CD14-positive monocyte (primary cell): ENCODE data around the gene STXBP2. TPM values are rescaled to one million over a fixed set of nuclear protein-coding genes. Genes with fewer than 3 reads are reported as not detected.

ENCODE experiments used
- DNase-seq, 3 donors: peaks; one replicate each; pipeline ENCODE4 v3.0.0-alpha.2; 2011 to 2022
- H2AFZ ChIP-seq: 2 replicates; pipeline ENCODE4 v1.6.0; 2012; ENCODE audit warnings: mild to moderate bottlenecking, low read depth, low read length, inconsistent platforms; ENCODE audit not compliant: insufficient read depth, poor library complexity, severe bottlenecking
- H3K27ac ChIP-seq, 2 donors: 1 replicate in 1 of 2; 2 replicates in 1 of 2; pipeline ENCODE4 v1.5.1; 2012 to 2013; ENCODE audit warnings: low read length in 2 of 2, control low read depth in 1 of 2, inconsistent platforms in 1 of 2, low read depth in 1 of 2, mild to moderate bottlenecking in 1 of 2
- H3K27me3 ChIP-seq, 2 donors: one replicate each; pipeline versions ENCODE4 v1.6.0 to v1.6.1; 2011 to 2013; ENCODE audit warnings: low read length in 2 of 2; ENCODE audit not compliant: control insufficient read depth in 2 of 2, insufficient read depth in 2 of 2
- H3K36me3 ChIP-seq, 2 donors: replicated peaks in 1 of 2; 1 replicate in 1 of 2; 2 replicates in 1 of 2; pipeline versions ENCODE4 v1.5.1 to v1.6.1; 2012 to 2013; ENCODE audit warnings: low read length in 2 of 2, control low read depth in 1 of 2, inconsistent platforms in 1 of 2, mild to moderate bottlenecking in 1 of 2; ENCODE audit not compliant: insufficient read depth in 2 of 2, control insufficient read depth in 1 of 2
- H3K4me1 ChIP-seq, 2 donors: 1 replicate in 1 of 2; 2 replicates in 1 of 2; pipeline versions ENCODE4 v1.5.1 to v1.6.1; 2012 to 2013; ENCODE audit warnings: low read length in 2 of 2, control low read depth in 1 of 2, inconsistent platforms in 1 of 2, mild to moderate bottlenecking in 1 of 2, moderate library complexity in 1 of 2; ENCODE audit not compliant: insufficient read depth in 2 of 2, control insufficient read depth in 1 of 2
- H3K4me2 ChIP-seq: replicated peaks from 2 replicates; pipeline ENCODE3; 2012; ENCODE audit warnings: low read length, moderate library complexity, mild to moderate bottlenecking; ENCODE audit not compliant: poor library complexity, severe bottlenecking; ENCODE audit errors: extremely low read depth
- H3K4me3 ChIP-seq, 3 experiments: fragments of 200-600 bp in 1 of 3; sonication (generic) in 1 of 3; replicated peaks in 1 of 3; 1 replicate in 2 of 3; 2 replicates in 1 of 3; pipeline ENCODE4 v1.5.1; 2011 to 2013; ENCODE audit warnings: low read length in 3 of 3, mild to moderate bottlenecking in 3 of 3, control low read depth in 2 of 3, low read depth in 2 of 3, inconsistent platforms in 1 of 3, moderate library complexity in 1 of 3
- H3K79me2 ChIP-seq: 2 replicates; pipeline ENCODE4 v1.6.0; 2012; ENCODE audit warnings: mild to moderate bottlenecking, control low read depth, inconsistent platforms, low read length, moderate library complexity; ENCODE audit not compliant: insufficient read depth
- H3K9ac ChIP-seq: 2 replicates; pipeline ENCODE4 v1.6.0; 2017; ENCODE audit warnings: low read length, mild to moderate bottlenecking; ENCODE audit not compliant: insufficient read depth, poor library complexity, severe bottlenecking
- H3K9me3 ChIP-seq, 2 donors: replicated peaks in 1 of 2; 1 replicate in 1 of 2; 2 replicates in 1 of 2; pipeline versions ENCODE4 v1.5.1 to v1.6.1; 2012 to 2013; ENCODE audit warnings: low read length in 2 of 2, control low read depth in 1 of 2; ENCODE audit not compliant: control insufficient read depth in 1 of 2, insufficient read depth in 1 of 2
- H4K20me1 ChIP-seq: 2 replicates; pipeline ENCODE4 v1.6.0; 2012; ENCODE audit warnings: mild to moderate bottlenecking, low read length, control low read depth, moderate library complexity; ENCODE audit not compliant: insufficient read depth
- H3K27ac Mint-ChIP-seq, 7 donors: one replicate each; pipeline ENCODE4 v1.8.0; 2020; ENCODE audit warnings: mild to moderate bottlenecking in 7 of 7, mixed read lengths in 7 of 7, moderate library complexity in 6 of 7, inconsistent platforms in 2 of 7
- H3K27me3 Mint-ChIP-seq, 3 donors: one replicate each; pipeline ENCODE4 v1.8.0; 2021 to 2022; ENCODE audit warnings: low read depth in 3 of 3, mild to moderate bottlenecking in 3 of 3, mixed read lengths in 3 of 3, moderate library complexity in 3 of 3, inconsistent platforms in 1 of 3
- H3K36me3 Mint-ChIP-seq, 2 donors: one replicate each; pipeline ENCODE4 v1.8.0; 2020; ENCODE audit warnings: mixed read lengths in 2 of 2, inconsistent platforms in 1 of 2, mild to moderate bottlenecking in 1 of 2
- H3K4me1 Mint-ChIP-seq: one replicate; pipeline ENCODE4 v1.8.0; 2020; ENCODE audit warnings: mild to moderate bottlenecking, mixed read lengths
- H3K4me3 Mint-ChIP-seq, 2 donors: one replicate each; pipeline ENCODE4 v1.8.0; 2020; ENCODE audit warnings: mild to moderate bottlenecking in 2 of 2, mixed read lengths in 2 of 2, moderate library complexity in 1 of 2
- H3K9me3 Mint-ChIP-seq, 7 donors: one replicate each; pipeline ENCODE4 v1.8.0; 2020 to 2022; ENCODE audit warnings: mixed read lengths in 7 of 7, mild to moderate bottlenecking in 6 of 7, moderate library complexity in 6 of 7, inconsistent platforms in 2 of 7
- CTCF ChIP-seq: fragments of 200-600 bp; IDR thresholded peaks from one replicate; pipeline ENCODE4 v1.8.0; 2022; ENCODE audit warnings: antibody characterized with exemption, mild to moderate bottlenecking
- WGBS: methylation state at CpG from one replicate; pipeline ENCODE4 v1.1.5; 2013; ENCODE audit warnings: missing lambda C conversion rate; ENCODE audit not compliant: insufficient coverage; 5-methylcytosine and 5-hydroxymethylcytosine counted together
- intact Hi-C, 2 donors: fragments of 100-400 bp; cut with micrococcal nuclease; formaldehyde crosslinking; loops; one replicate each; pipeline versions ENCODE4 v1.15.0 to v1.15.1; 2023
- polyA plus RNA-seq, 3 donors: library from polyadenylated mRNA; depleted of rRNA in 1 of 3; unstranded in 2 of 3; stranded (reverse) in 1 of 3; fragments of 300-500 nt in 2 of 3; fragments of >200 nt in 1 of 3; fragmentation: Illumina TruSeq in 2 of 3; gene quantifications; 1 replicate in 2 of 3; 2 replicates in 1 of 3; pipeline ENCODE4 v1.2.3, GENCODE V29; 2012 to 2021

The STXBP2 gene
- polyA plus RNA-seq, 3 donors, result 249 to 846 (median 327) TPM

- no peak for DNase-seq
- H3K27ac ChIP-seq, result no peak overlapping the region
- H4K20me1 ChIP-seq, result peaks cover 4% of the 10 kb centered on the region
- H2AFZ ChIP-seq, result no peak overlapping the region
- H3K4me2 ChIP-seq, result no peak overlapping the region
- no peak overlapping the region for H3K9ac ChIP-seq
- H3K4me3 ChIP-seq, result no peak overlapping the region
- peaks cover 17% of the 10 kb centered on the region for H3K4me1 Mint-ChIP-seq
- no peaks in the 10 kb centered on the region for H3K9me3 ChIP-seq
- H3K9me3 Mint-ChIP-seq, result peaks cover 0 to 7% (median 0%) of the 10 kb centered on the region in 7 donors
- no peak for TF ChIP-seq CTCF
- H3K36me3 Mint-ChIP-seq, result peaks cover 59 to 74% of the 10 kb centered on the region in 2 donors
- WGBS, result 97% methylated on average over 40 of the region's 48 CpGs
- H3K27me3 ChIP-seq, result no peaks in the 10 kb centered on the region
- peaks cover 0 to 14% of the 10 kb centered on the region in 2 donors for H3K4me1 ChIP-seq
- H3K36me3 ChIP-seq, result peaks cover 55 to 67% of the 10 kb centered on the region in 2 donors
- H3K27ac Mint-ChIP-seq, result no peak overlapping the region
- peaks cover 0 to 2% (median 2%) of the 10 kb centered on the region in 3 donors for H3K27me3 Mint-ChIP-seq
- intact Hi-C loops, result loop anchor here in 1 of 2 donors (10.0 kb wide), 1 partner anchor 225 kb away; no protein-coding TSS in a partner anchor
- H3K79me2 ChIP-seq, result no peaks in the 10 kb centered on the region
- H3K4me3 Mint-ChIP-seq, result no peak overlapping the region
Observed at GRCh38 chr19:7619671-7620441, 17.1 kb upstream of the STXBP2 start.

DNA sequence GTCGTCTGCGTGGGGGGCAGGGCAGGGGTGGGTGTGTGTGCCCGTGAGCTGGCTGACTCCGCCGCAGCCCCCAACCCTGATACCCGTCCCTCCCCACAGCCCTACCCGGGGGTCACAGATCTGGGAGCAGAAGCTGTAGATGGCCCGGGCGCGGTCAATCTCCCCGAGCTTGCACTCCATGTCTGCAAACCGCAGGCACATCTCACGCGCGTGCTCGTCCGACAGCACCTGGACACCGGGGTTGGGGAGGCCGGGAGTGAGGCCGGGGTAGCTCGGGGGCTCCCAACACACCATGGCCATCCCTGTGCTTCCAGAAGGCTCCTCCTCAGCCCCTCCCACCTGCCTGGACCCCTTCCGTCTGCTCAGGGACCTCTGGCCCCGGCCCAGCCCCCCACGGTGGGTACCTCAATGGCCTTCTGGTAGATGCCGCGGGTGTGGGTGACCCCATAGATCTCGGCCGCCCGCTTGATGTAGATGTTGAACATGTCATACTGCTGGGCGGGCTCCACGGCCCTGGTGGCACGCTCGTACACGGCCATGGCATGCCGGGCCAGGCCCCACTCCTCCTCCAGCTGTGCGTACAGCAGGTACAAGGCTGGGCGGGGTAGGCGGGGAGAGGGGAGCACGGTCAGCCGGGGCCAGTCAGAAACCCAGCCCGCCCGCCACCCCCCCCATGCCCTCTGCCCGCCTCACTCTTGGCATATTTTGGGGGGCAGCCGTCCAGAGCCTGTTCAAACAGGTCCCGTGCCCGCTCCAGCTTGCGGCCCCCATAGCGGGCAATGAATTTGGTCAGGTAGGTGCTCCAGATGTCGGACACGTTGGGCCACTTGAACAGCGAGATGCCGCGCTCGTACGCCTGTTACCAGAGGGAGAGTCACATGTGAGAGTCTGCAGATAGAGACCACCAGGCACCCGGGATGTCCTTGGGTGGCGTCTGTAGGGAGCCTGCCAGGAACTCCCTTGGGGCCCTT, 16.2 kb upstream of the STXBP2 start:
- no peaks in the 10 kb centered on the region for H3K79me2 ChIP-seq
- peaks cover 0 to 14% of the 10 kb centered on the region in 2 donors for H3K4me1 ChIP-seq
- TF ChIP-seq CTCF, result no peak
- Mint-ChIP-seq H3K4me1 (peaks cover 17% of the 10 kb centered on the region), H3K9me3 (peaks cover 0 to 7% (median 0%) of the 10 kb centered on the region in 7 donors), H3K36me3 (peaks cover 62 to 82% of the 10 kb centered on the region in 2 donors), H3K27ac (no peak overlapping the region), H3K4me3 (no peak overlapping the region), H3K27me3 (peaks cover 0 to 2% (median 2%) of the 10 kb centered on the region in 3 donors)
- no peaks in the 10 kb centered on the region for H3K27me3 ChIP-seq
- intact Hi-C loops, result loop anchor here in 1 of 2 donors (10.0 kb wide), 1 partner anchor 226 kb away; no protein-coding TSS in a partner anchor
- no peak for DNase-seq
- H2AFZ ChIP-seq, result no peak overlapping the region
- no peak overlapping the region for H3K4me3 ChIP-seq
- WGBS, result 97% methylated on average over 44 of the region's 57 CpGs
- H3K9ac ChIP-seq, result no peak overlapping the region
- peaks cover 62 to 76% of the 10 kb centered on the region in 2 donors for H3K36me3 ChIP-seq
- H3K4me2 ChIP-seq, result no peak overlapping the region
- no peaks in the 10 kb centered on the region for H3K9me3 ChIP-seq
- no peak overlapping the region for H3K27ac ChIP-seq
- H4K20me1 ChIP-seq, result peaks cover 4% of the 10 kb centered on the region
